K562 (cell line): ENCODE results near the gene MRPS18B. TPM values are rescaled to one million over a fixed set of nuclear protein-coding genes. Genes with fewer than 3 reads are reported as not detected.
A peak's percentile ranks its signal among the peaks of the same experiment; 100 is the strongest.

ENCODE experiments used
- ATAC-seq: fragments of 200-7000 bp; cut with Tn5 transposase; 3 replicates; pipeline ENCODE4 v1.9.1; 2020; ENCODE audit warnings: moderate library complexity
- BruUV-seq: library from RNA; stranded (reverse); fragments of 400-500 nt; replicated peaks from 2 replicates; lab custom pipeline; 2021; lab: Mats Ljungman, UMichigan
- CTCF ChIA-PET: fragments of 300-600 bp; formaldehyde crosslinking; extraction: SDS; loops from one replicate; lab custom pipeline; 2021; ENCODE audit warnings: low intra/inter-chr PET ratio; lab: Yijun Ruan, JAX
- POLR2A ChIA-PET: fragments of 300-600, 350-650 bp; sonication (Branson Sonifier 250); formaldehyde crosslinking; extraction: SDS; loops from one replicate; lab custom pipeline; 2021; ENCODE audit warnings: antibody characterized with exemption, inconsistent platforms; lab: Yijun Ruan, JAX
- DNase-seq, 4 experiments: peaks; one replicate each; pipeline versions ENCODE4 v3.0.0 to v3.0.0-alpha.2; 2011 to 2018; ENCODE audit warnings: low spot score in 3 of 4, mixed read lengths in 3 of 4; ENCODE audit errors: extremely low read depth in 1 of 4
- FAIRE-seq: peaks from 2 replicates; lab custom pipeline; 2011; peaks lifted over from hg19 to GRCh38; lab: Jason Lieb, UNC
- H2AFZ ChIP-seq: 2 replicates; pipeline ENCODE4 v1.6.0; 2011; ENCODE audit warnings: low read depth, low read length, control low read depth, inconsistent platforms
- H3K27ac ChIP-seq: fragments of 200-600 bp; 3 replicates; pipeline ENCODE4 v1.8.0; 2011; ENCODE audit warnings: low read depth, mild to moderate bottlenecking, control low read depth, inconsistent platforms, low read length, moderate library complexity, mixed read lengths; ENCODE audit errors: extremely low read depth
- H3K27me3 ChIP-seq, 2 experiments: fragments of 300-600 bp in 1 of 2; 2 replicates in 1 of 2; 3 replicates in 1 of 2; pipeline versions ENCODE4 v1.6.0 to v1.8.0; 2011; ENCODE audit warnings: inconsistent platforms in 2 of 2, low read length in 2 of 2, mild to moderate bottlenecking in 1 of 2, mixed read lengths in 1 of 2, moderate library complexity in 1 of 2; ENCODE audit not compliant: control insufficient read depth in 2 of 2, insufficient read depth in 2 of 2
- H3K36me3 ChIP-seq: fragments of 300-600 bp; 3 replicates; pipeline ENCODE4 v1.8.0; 2011; ENCODE audit warnings: mild to moderate bottlenecking, low read length, inconsistent platforms; ENCODE audit not compliant: control insufficient read depth, insufficient read depth
- H3K4me1 ChIP-seq, 2 experiments: fragments of 200-600 bp in 1 of 2; replicated peaks in 1 of 2; 2 replicates in 1 of 2; 3 replicates in 1 of 2; pipeline versions ENCODE4 v1.5.1 to v1.8.0; 2011; ENCODE audit warnings: inconsistent platforms in 2 of 2, low read length in 2 of 2, mild to moderate bottlenecking in 1 of 2, mixed read lengths in 1 of 2, moderate library complexity in 1 of 2; ENCODE audit not compliant: control insufficient read depth in 2 of 2, insufficient read depth in 2 of 2
- H3K4me2 ChIP-seq: 2 replicates; pipeline ENCODE4 v1.6.1; 2011; ENCODE audit warnings: low read length, control low read depth, inconsistent platforms, mixed read lengths; ENCODE audit not compliant: insufficient read depth
- H3K4me3 ChIP-seq: fragments of 200-600 bp; sonication (generic), shearing (Covaris generic); 2 replicates; pipeline ENCODE4 v1.5.1; 2016; ENCODE audit warnings: control low read depth, inconsistent platforms
- H3K79me2 ChIP-seq: fragments of 200-600 bp; 3 replicates; pipeline ENCODE4 v1.8.0; 2011; ENCODE audit warnings: low read length, inconsistent platforms; ENCODE audit not compliant: control insufficient read depth, insufficient read depth
- H3K9ac ChIP-seq, 2 experiments: 2 replicates each; pipeline versions ENCODE4 v1.6.0 to v1.6.1; 2011; ENCODE audit warnings: low read depth in 2 of 2, low read length in 2 of 2, control low read depth in 1 of 2, inconsistent platforms in 1 of 2, mild to moderate bottlenecking in 1 of 2, mixed read lengths in 1 of 2; ENCODE audit not compliant: insufficient read depth in 1 of 2
- H3K9me1 ChIP-seq: one replicate; pipeline ENCODE4 v1.6.0; 2011; ENCODE audit warnings: inconsistent platforms, mild to moderate bottlenecking, low read length, moderate library complexity; ENCODE audit not compliant: control insufficient read depth, insufficient read depth
- H3K9me3 ChIP-seq: replicated peaks from 2 replicates; pipeline ENCODE4 v1.5.1; 2011; ENCODE audit warnings: low read depth, low read length, inconsistent platforms; ENCODE audit not compliant: control insufficient read depth, insufficient read depth
- H4K20me1 ChIP-seq: replicated peaks from 2 replicates; pipeline ENCODE4 v1.6.1; 2011; ENCODE audit warnings: low read length, inconsistent platforms, mixed read lengths; ENCODE audit not compliant: control insufficient read depth, insufficient read depth
- BCL6 ChIP-seq: fragments of 250-450 bp; sonication (Bioruptor Pico); IDR thresholded peaks from 2 replicates; pipeline ENCODE4 v1.4.0; 2020
- CBFB ChIP-seq: sonication (generic); formaldehyde crosslinking; IDR thresholded peaks from 2 replicates; pipeline ENCODE4 v1.4.0; 2020; ENCODE audit warnings: mild to moderate bottlenecking, missing genetic modification reagents
- CGGBP1 ChIP-seq: fragments of 250-450 bp; sonication (Bioruptor Pico); IDR thresholded peaks from 2 replicates; pipeline ENCODE4 v1.9.0; 2021; ENCODE audit warnings: mild to moderate bottlenecking
- FOS ChIP-seq: IDR thresholded peaks from 3 replicates; pipeline ENCODE4 v1.6.1; 2011; ENCODE audit not compliant: insufficient read length; ENCODE audit errors: extremely low read depth
- FOXJ3 ChIP-seq: sonication (generic); formaldehyde crosslinking; IDR thresholded peaks from 2 replicates; pipeline ENCODE4 v1.4.0; 2020; ENCODE audit warnings: mild to moderate bottlenecking, missing genetic modification reagents
- GTF3C2 ChIP-seq: IDR thresholded peaks from 3 replicates; pipeline ENCODE4 v1.6.1; 2011; ENCODE audit warnings: borderline replicate concordance, mild to moderate bottlenecking, moderate library complexity; ENCODE audit not compliant: insufficient read length; ENCODE audit errors: extremely low read depth
- HMG20B ChIP-seq: fragments of 250-450 bp; sonication (Bioruptor Pico); IDR thresholded peaks from 2 replicates; pipeline ENCODE4 v1.5.0; 2021; ENCODE audit warnings: mild to moderate bottlenecking
- JUN ChIP-seq, 2 experiments: sonication (generic) in 1 of 2; formaldehyde crosslinking in 1 of 2; IDR thresholded peaks; 2 replicates each; pipeline versions ENCODE4 v1.6.1 to v1.8.0; 2012 to 2022; ENCODE audit warnings: borderline replicate concordance in 2 of 2, mild to moderate bottlenecking in 2 of 2, improper control_type of control experiment in 1 of 2, low read depth in 1 of 2, low read length in 1 of 2, missing genetic modification reagents in 1 of 2
- MYNN ChIP-seq, 2 experiments: sonication (generic); formaldehyde crosslinking in 1 of 2; IDR thresholded peaks; 2 replicates each; pipeline versions ENCODE4 v1.5.0 to v1.6.1; 2016 to 2020; ENCODE audit warnings: antibody characterized with exemption in 1 of 2, missing genetic modification reagents in 1 of 2
- NR1H2 ChIP-seq: sonication (generic); formaldehyde crosslinking; IDR thresholded peaks from 2 replicates; pipeline ENCODE4 v1.4.0; 2020; ENCODE audit warnings: mild to moderate bottlenecking, missing genetic modification reagents
- POLR3G ChIP-seq: IDR thresholded peaks from 2 replicates; pipeline ENCODE4 v1.6.1; 2011; ENCODE audit not compliant: insufficient read length, insufficient replicate concordance; ENCODE audit errors: extremely low read depth
- SNAPC5 ChIP-seq: fragments of 250-450 bp; sonication (Bioruptor Pico); IDR thresholded peaks from 2 replicates; pipeline ENCODE4 v1.8.0; 2021; ENCODE audit warnings: moderate library complexity, mild to moderate bottlenecking, inconsistent platforms
- SPI1 ChIP-seq: IDR thresholded peaks from 2 replicates; pipeline ENCODE4 v1.6.1; 2011; ENCODE audit warnings: low read depth, low read length, control low read depth, borderline replicate concordance
- ZNF354B ChIP-seq: fragments of 250-450 bp; sonication (Bioruptor Pico); IDR thresholded peaks from 2 replicates; pipeline ENCODE4 v1.4.0; 2020
- ZNF75A ChIP-seq: fragments of 450-650 bp; formaldehyde crosslinking; IDR thresholded peaks from 2 replicates; pipeline ENCODE4 v1.4.0; 2020; ENCODE audit warnings: mild to moderate bottlenecking
- WGBS: fragments of 100-300 bp; shearing (Covaris generic); methylation state at CpG from one replicate; pipeline ENCODE4 v1.1.6; 2016; ENCODE audit warnings: low coverage, mixed read lengths; ENCODE audit not compliant: insufficient coverage; ENCODE audit errors: missing lambda C conversion rate; 5-methylcytosine and 5-hydroxymethylcytosine counted together
- in situ Hi-C: fragments of 300-500 bp; cut with MboI; formaldehyde crosslinking; loops from 4 replicates; pipeline ENCODE4 v1.15.0; 2018; ENCODE audit warnings: inconsistent platforms, mixed read lengths
- intact Hi-C: fragments of 100-400 bp; cut with micrococcal nuclease; formaldehyde crosslinking; loops from 2 replicates; pipeline ENCODE4 v1.14.2; 2022
- polyA plus RNA-seq, 8 experiments: library from polyadenylated mRNA; depleted of rRNA in 4 of 8; stranded (reverse) in 5 of 8; unstranded in 3 of 8; fragments of >200 nt; fragmentation: Nextera tagmentation in 2 of 8; fragmentation: Illumina TruSeq in 1 of 8; extraction: Ambion mirVana in 2 of 8; extraction: Trizol in 1 of 8; gene quantifications; 2 replicates each; pipeline versions ENCODE4 v1.2.1 to v1.2.3, GENCODE V29; 2011 to 2014; ENCODE audit warnings: inconsistent platforms in 1 of 8, missing spikeins in 1 of 8
- total RNA-seq, 7 experiments: library from RNA; depleted of rRNA in 6 of 7; stranded (reverse); fragments of >200 nt in 6 of 7; fragmentation: Illumina TruSeq in 2 of 7; extraction: Trizol in 2 of 7; gene quantifications; 2 replicates each; pipeline versions ENCODE4 v1.2.1 to v1.2.3, GENCODE V29; 2011 to 2021; ENCODE audit warnings: low replicate concordance in 1 of 7
- TF ChIP-seq, protein P1 (sequence below), 2 experiments: fragments of 250-450 bp in 1 of 2; fragments of 450-650 bp in 1 of 2; sonication (Bioruptor Pico) in 1 of 2; IDR thresholded peaks; 2 replicates each; pipeline versions ENCODE4 v1.6.1 to v1.8.0; 2016 to 2021; ENCODE audit warnings: mild to moderate bottlenecking in 2 of 2, moderate library complexity in 2 of 2, missing compliant biosample characterization in 1 of 2, missing genetic modification characterization in 1 of 2

The MRPS18B gene
- total and polyA plus RNA-seq, 9 of the 15 experiments (the other 6 are each of a cell fraction or from before 2014, with no cell fraction given) = 132 to 383 (median 178) TPM

DNA sequence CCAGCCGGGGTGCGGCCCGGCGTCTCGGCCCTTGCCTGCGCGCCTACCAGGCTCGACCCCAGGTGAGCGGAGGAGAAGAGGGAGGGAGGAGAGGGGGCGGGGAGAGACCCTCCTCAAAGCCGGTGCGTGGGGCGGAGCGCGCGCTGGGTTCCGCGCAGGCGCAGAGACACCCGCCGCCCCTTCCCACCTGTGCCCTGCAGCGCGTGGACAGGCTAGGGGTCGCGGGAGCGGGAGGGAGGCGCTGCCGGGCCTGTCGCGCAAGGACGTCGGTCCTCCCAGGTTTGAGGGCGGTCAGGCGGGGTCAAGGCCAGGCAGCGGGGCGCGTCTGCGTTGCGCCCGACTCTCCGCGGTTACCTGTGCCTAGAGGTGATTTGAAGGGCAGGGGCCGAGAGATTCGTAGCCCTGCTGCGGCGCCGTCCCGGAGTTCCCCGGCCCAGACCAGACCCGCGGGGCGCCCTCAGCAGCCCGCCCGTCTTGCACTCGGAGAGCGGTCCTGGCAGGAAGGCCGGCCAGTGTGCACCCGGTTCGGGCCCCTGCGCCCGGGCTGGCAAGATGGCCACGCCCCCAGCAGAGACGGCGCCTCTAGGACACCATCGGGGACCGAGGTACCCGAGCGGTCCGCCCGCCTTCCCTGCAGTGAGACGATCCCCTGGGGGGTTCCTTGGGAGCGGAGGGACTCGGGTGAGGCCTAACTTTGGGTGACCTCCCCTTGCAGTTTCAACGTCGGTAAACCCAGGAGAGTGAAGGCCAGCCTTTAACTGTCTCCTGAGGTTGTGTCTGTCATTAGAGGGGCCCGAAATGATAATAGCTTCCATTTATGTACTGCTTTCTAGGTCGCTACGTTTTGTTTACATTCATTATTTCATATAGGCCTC is 29.8 kb downstream of the MRPS18B start:
- peak overlapping the region; percentile 75 to 99 for H3K9ac ChIP-seq
- intact Hi-C loops = loop anchor here (2.0 kb wide), 1 partner anchor 31 kb away; the partner anchor contains the start of genes MRPS18B and PPP1R10
- ATAC-seq = peak; percentile 89
- H3K27me3 ChIP-seq = no peaks in the 10 kb centered on the region
- peak overlapping the region; percentile 83 for H3K27ac ChIP-seq
- peak overlapping the region; percentile 68 for H3K4me3 ChIP-seq
- no peaks in the 10 kb centered on the region for H4K20me1 ChIP-seq
- peaks cover 44% of the 10 kb centered on the region for H3K79me2 ChIP-seq
- peak; percentile 86 to 97 (median 92) for DNase-seq
- BruUV-seq = TSS peak; percentile 70
- H2AFZ ChIP-seq = peak overlapping the region; percentile 90
- ChIA-PET CTCF (interaction anchor here (0.6 kb wide), 1 partner anchor 115 kb away, joined by 5 read pairs; no protein-coding TSS in a partner anchor), POLR2A (interaction anchor here (0.6 to 3.9 kb wide), 12 partner anchors 10 to 44 kb away, joined by 3 to 46 read pairs (median 5); partner anchors contain the start of gene MRPS18B)
- H3K4me1 ChIP-seq = peaks cover 15 to 29% of the 10 kb centered on the region in 2 experiments
- H3K9me1 ChIP-seq = no peaks in the 10 kb centered on the region
- in situ Hi-C loops = no loop called here
- peak overlapping the region; percentile 97 for H3K4me2 ChIP-seq
- peaks cover 36% of the 10 kb centered on the region for H3K36me3 ChIP-seq
- no peaks in the 10 kb centered on the region for H3K9me3 ChIP-seq
- peak; percentile 62 for FAIRE-seq
- WGBS = 1% methylated on average over 71 of the region's 78 CpGs
- TF ChIP-seq NR1H2 (CRISPR knock-in tag) = 0 out of 2 replicates have a peak, but pooled peaks have one; percentile 46
- no peak for TF ChIP-seq FOXJ3 (CRISPR knock-in tag)
- TF ChIP-seq GTF3C2 = no peak
- TF ChIP-seq SPI1 = no peak
- TF ChIP-seq SNAPC5 (CRISPR knock-in tag) = no peak
- no peak for TF ChIP-seq BCL6
- TF ChIP-seq ZNF354B (CRISPR knock-in tag) = no peak
- TF ChIP-seq MYNN (IDR thresholded peaks at IDR 0.05) = peak; percentile 34; the same call in 1 of the 2 replicates
- TF ChIP-seq MYNN (CRISPR knock-in tag; IDR thresholded peaks at IDR 0.05) = no peak
- no peak for TF ChIP-seq HMG20B (CRISPR knock-in tag)
- no peak for TF ChIP-seq POLR3G
- TF ChIP-seq, protein P1, sequence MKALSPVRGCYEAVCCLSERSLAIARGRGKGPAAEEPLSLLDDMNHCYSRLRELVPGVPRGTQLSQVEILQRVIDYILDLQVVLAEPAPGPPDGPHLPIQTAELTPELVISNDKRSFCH (CRISPR knock-in tag; IDR thresholded peaks at IDR 0.05) = no peak
- TF ChIP-seq, protein P1 (tag; IDR thresholded peaks at IDR 0.05) = peak; percentile 54; the same call in 1 of the 2 replicates
- no peak for TF ChIP-seq FOS
- TF ChIP-seq ZNF75A (CRISPR knock-in tag) = no peak
- TF ChIP-seq JUN (IDR thresholded peaks at IDR 0.05; ENCODE audit: borderline replicate concordance, low read depth, low read length) = 0 out of 2 replicates have a peak, but pooled peaks have one; percentile 3
- peak; percentile 90; the same call in 1 of the 2 replicates for TF ChIP-seq JUN (CRISPR knock-in tag; IDR thresholded peaks at IDR 0.05; ENCODE audit: borderline replicate concordance)
- TF ChIP-seq CGGBP1 (CRISPR knock-in tag) = no peak
- TF ChIP-seq CBFB = peak; percentile 79; the same call in 1 of the 2 replicates
